Nephron (organoid): ENCODE data around the gene SLC6A1.

Source experiments
- H3K27ac Mint-ChIP-seq, 3 experiments: 2 replicates each; pipeline ENCODE4 v1.8.0; 2020; ENCODE audit warnings: mixed read lengths in 3 of 3, mild to moderate bottlenecking in 2 of 3, moderate library complexity in 1 of 3
- H3K27me3 Mint-ChIP-seq: 2 replicates; pipeline ENCODE4 v1.8.0; 2021; ENCODE audit warnings: low read depth, mild to moderate bottlenecking, moderate library complexity, mixed read lengths
- H3K36me3 Mint-ChIP-seq: 2 replicates; pipeline ENCODE4 v1.8.0; 2020; ENCODE audit warnings: low read depth, mixed read lengths
- H3K4me1 Mint-ChIP-seq: 2 replicates; pipeline ENCODE4 v1.8.0; 2020; ENCODE audit warnings: mixed read lengths
- H3K4me3 Mint-ChIP-seq, 3 experiments: 2 replicates each; pipeline ENCODE4 v1.8.0; 2020; ENCODE audit warnings: mild to moderate bottlenecking in 3 of 3, mixed read lengths in 3 of 3, moderate library complexity in 2 of 3
- H3K9me3 Mint-ChIP-seq: 2 replicates; pipeline ENCODE4 v1.8.0; 2020; ENCODE audit warnings: mixed read lengths
- CTCF ChIP-seq, 3 experiments: fragments of 200-600 bp; sonication (generic); IDR thresholded peaks; one replicate each; pipeline ENCODE4 v1.5.0; 2021; ENCODE audit warnings: antibody characterized with exemption in 3 of 3; ENCODE audit not compliant: unreplicated experiment in 3 of 3

The SLC6A1 gene

GRCh38 chr3:10955711-10956453 lies 36.7 kb upstream of the SLC6A1 start:
- Mint-ChIP-seq H3K27ac (peak overlapping the region in 2 of 3 experiments; percentile 5 to 42), H3K4me1 (peaks cover 27% of the 10 kb centered on the region), H3K27me3 (peaks cover 53% of the 10 kb centered on the region), H3K4me3 (no peak overlapping the region), H3K9me3 (no peaks in the 10 kb centered on the region), H3K36me3 (no peaks in the 10 kb centered on the region)
- no peak for TF ChIP-seq CTCF (IDR thresholded peaks at IDR 0.05; ENCODE audit: unreplicated experiment in 3 of 3)

- Mint-ChIP-seq H3K4me3 (no peak overlapping the region), H3K4me1 (peaks cover 27% of the 10 kb centered on the region), H3K9me3 (no peaks in the 10 kb centered on the region), H3K27ac (peak overlapping the region in 2 of 3 experiments; percentile 15 to 42), H3K27me3 (peaks cover 49% of the 10 kb centered on the region), H3K36me3 (no peaks in the 10 kb centered on the region)
- no peak for TF ChIP-seq CTCF (IDR thresholded peaks at IDR 0.05; ENCODE audit: unreplicated experiment in 3 of 3)
Measured at GRCh38 chr3:10956531-10956930, 36.0 kb upstream of the SLC6A1 start.

- no peaks in the 10 kb centered on the region for H3K36me3 Mint-ChIP-seq
- peaks cover 28% of the 10 kb centered on the region for H3K4me1 Mint-ChIP-seq
- no peaks in the 10 kb centered on the region for H3K9me3 Mint-ChIP-seq
- no peak overlapping the region for H3K4me3 Mint-ChIP-seq
- no peak for TF ChIP-seq CTCF (IDR thresholded peaks at IDR 0.05; ENCODE audit: unreplicated experiment in 3 of 3)
- H3K27ac Mint-ChIP-seq, result peak overlapping the region in 1 of 3 experiments; percentile 42
- peaks cover 45% of the 10 kb centered on the region for H3K27me3 Mint-ChIP-seq
Measured at GRCh38 chr3:10956986-10957385, 35.6 kb upstream of the SLC6A1 start.

GRCh38 chr3:10957976-10958749 lies 34.4 kb upstream of the SLC6A1 start:
- no peaks in the 10 kb centered on the region for H3K9me3 Mint-ChIP-seq
- H3K27ac Mint-ChIP-seq, result no peak overlapping the region
- H3K4me1 Mint-ChIP-seq, result peaks cover 33% of the 10 kb centered on the region
- no peaks in the 10 kb centered on the region for H3K36me3 Mint-ChIP-seq
- no peak overlapping the region for H3K4me3 Mint-ChIP-seq
- no peak for TF ChIP-seq CTCF (IDR thresholded peaks at IDR 0.05; ENCODE audit: unreplicated experiment in 3 of 3)
- H3K27me3 Mint-ChIP-seq, result peaks cover 46% of the 10 kb centered on the region

GRCh38 chr3:10960255-10960654 lies 32.3 kb upstream of the SLC6A1 start:
- Mint-ChIP-seq H3K27ac (no peak overlapping the region), H3K27me3 (peaks cover 44% of the 10 kb centered on the region), H3K4me3 (no peak overlapping the region), H3K9me3 (peaks cover 2% of the 10 kb centered on the region), H3K4me1 (peaks cover 33% of the 10 kb centered on the region), H3K36me3 (no peaks in the 10 kb centered on the region)
- no peak for TF ChIP-seq CTCF (IDR thresholded peaks at IDR 0.05; ENCODE audit: unreplicated experiment in 3 of 3)
